Neural cell (in vitro differentiated cells): ENCODE results near the gene FAF2.

ENCODE experiments used
- CTCF ChIP-seq: fragments of 450-650 bp; IDR thresholded peaks from 2 replicates; pipeline ENCODE4 v1.5.1; 2014; ENCODE audit warnings: antibody characterized with exemption, mild to moderate bottlenecking, moderate library complexity; ENCODE audit not compliant: poor library complexity, severe bottlenecking
- EP300 ChIP-seq: fragments of 450-650 bp; conservative IDR thresholded peaks from 2 replicates; pipeline ENCODE4 v1.6.1; 2014; ENCODE audit warnings: antibody characterized with exemption, mild to moderate bottlenecking, moderate library complexity; ENCODE audit not compliant: poor library complexity, severe bottlenecking
- EZH2 ChIP-seq: fragments of 200-600, 300-800 bp; shearing (Covaris generic), sonication (generic); IDR thresholded peaks from 2 replicates; pipeline ENCODE4 v1.6.1; 2014; ENCODE audit warnings: antibody characterized with exemption, low read length, borderline replicate concordance, mild to moderate bottlenecking; ENCODE audit not compliant: insufficient read depth, poor library complexity, severe bottlenecking
- MXI1 ChIP-seq: fragments of 450-650 bp; conservative IDR thresholded peaks from 2 replicates; pipeline ENCODE4 v1.6.1; 2014; ENCODE audit warnings: antibody characterized with exemption, mild to moderate bottlenecking; ENCODE audit not compliant: poor library complexity, severe bottlenecking
- POLR2AphosphoS5 ChIP-seq: IDR thresholded peaks from 2 replicates; pipeline ENCODE4 v1.6.1; 2012
- TAF1 ChIP-seq: IDR thresholded peaks from 2 replicates; pipeline ENCODE4 v1.6.1; 2012; ENCODE audit warnings: low read depth

- no peak for TF ChIP-seq CTCF
- no peak for TF ChIP-seq EP300
- TF ChIP-seq MXI1 = no peak
- no peak for TF ChIP-seq POLR2AphosphoS5
- no peak for TF ChIP-seq TAF1
- TF ChIP-seq EZH2 = no peak
Measured at GRCh38 chr5:176528301-176528700, 80.1 kb downstream of the FAF2 start.
